ENCODE data around the gene LARP4B. TPM values are rescaled to one million over a fixed set of nuclear protein-coding genes. Genes with fewer than 3 reads are reported as not detected.

LARP4B gene
- total and polyA plus RNA-seq, 2 of the 13 experiments (the other 11 are each of a cell fraction or from before 2014, with no cell fraction given), result 19.5 to 30.2 TPM

GRCh38 chr10:855079-855478 is 76.4 kb downstream of the LARP4B start:
- Histone ChIP-seq H3K4me2 (ENCODE audit: low read depth, low read length) (no peak overlapping the region), H3K36me3 (replicated peaks in 1 of 2; ENCODE audit: control insufficient read depth in 1 of 2, insufficient read depth in 2 of 2, low read length in 2 of 2) (peaks cover 9 to 66% of the 10 kb centered on the region in 2 experiments), H3K79me2 (ENCODE audit: insufficient read depth, low read length) (peaks cover 27% of the 10 kb centered on the region), H4K20me1 (ENCODE audit: insufficient read depth, low read length) (no peaks in the 10 kb centered on the region; the same call in 1 of the 2 replicates), H3K4me1 (ENCODE audit: insufficient read depth, low read length) (peaks cover 12% of the 10 kb centered on the region), H2AFZ (ENCODE audit: low read length) (no peak overlapping the region), H3K27me3 (ENCODE audit: control insufficient read depth in 1 of 2, insufficient read depth in 2 of 2, low read length in 2 of 2) (no peaks in the 10 kb centered on the region), H3K9me3 (ENCODE audit: low read length) (no peaks in the 10 kb centered on the region), H3K27ac (ENCODE audit: extremely low read length, insufficient read depth, low read length) (no peak overlapping the region), H3K9ac (ENCODE audit: insufficient read depth, low read depth, low read length) (no peak overlapping the region), H3K4me3 (replicated peaks in 1 of 3; ENCODE audit: insufficient read depth in 1 of 3, low read depth in 2 of 3, low read length in 3 of 3) (no peak overlapping the region)
- intact Hi-C loops (cut with micrococcal nuclease; ENCODE audit: unreplicated experiment) (no loop called here), in situ Hi-C loops (cut with HindIII; ENCODE audit: extremely low pct_ligation_motif_present, low pct_unique_long_range_greater_than_20kb) (no loop called here)
- DNase-seq (ENCODE audit: low spot score) (no peak), ATAC-seq (no peak), FAIRE-seq (no peak)
- ChIA-PET CTCF (ENCODE audit: low intra/inter-chr PET ratio, low total read pairs) (no interaction called here), POLR2A (no interaction called here)
- no peak for TF ChIP-seq THYN1 (CRISPR knock-in tag; IDR thresholded peaks at IDR 0.05; ENCODE audit: borderline replicate concordance, low read depth)
- BruUV-seq (replicated peaks), result no TSS peak
- whole genome bisulfite sequencing (ENCODE audit: low lambda C conversion rate), result 97% methylated on average over 1 of the region's 1 CpG

- H3K4me1 ChIP-seq (ENCODE audit: insufficient read depth, low read length), result peaks cover 12% of the 10 kb centered on the region
- no peak for ATAC-seq
- no peak overlapping the region for H3K4me2 ChIP-seq (ENCODE audit: low read depth, low read length)
- no peak for FAIRE-seq
- intact Hi-C loops (cut with micrococcal nuclease; ENCODE audit: unreplicated experiment), result no loop called here
- no peak overlapping the region for H2AFZ ChIP-seq (ENCODE audit: low read length)
- H3K9me3 ChIP-seq (ENCODE audit: low read length), result no peaks in the 10 kb centered on the region
- in situ Hi-C loops (cut with HindIII; ENCODE audit: extremely low pct_ligation_motif_present, low pct_unique_long_range_greater_than_20kb), result no loop called here
- no peak overlapping the region for H3K4me3 ChIP-seq (replicated peaks in 1 of 3; ENCODE audit: insufficient read depth in 1 of 3, low read depth in 2 of 3, low read length in 3 of 3)
- peaks cover 45% of the 10 kb centered on the region for H3K79me2 ChIP-seq (ENCODE audit: insufficient read depth, low read length)
- CTCF ChIA-PET (ENCODE audit: low intra/inter-chr PET ratio, low total read pairs), result no interaction called here
- no peaks in the 10 kb centered on the region for H3K27me3 ChIP-seq (ENCODE audit: control insufficient read depth in 1 of 2, insufficient read depth in 2 of 2, low read length in 2 of 2)
- no peak overlapping the region for H3K27ac ChIP-seq (ENCODE audit: extremely low read length, insufficient read depth, low read length)
- peaks cover 11% of the 10 kb centered on the region; the same call in 1 of the 2 replicates for H4K20me1 ChIP-seq (ENCODE audit: insufficient read depth, low read length)
- H3K36me3 ChIP-seq (replicated peaks in 1 of 2; ENCODE audit: control insufficient read depth in 1 of 2, insufficient read depth in 2 of 2, low read length in 2 of 2), result peaks cover 12 to 55% of the 10 kb centered on the region in 2 experiments
- no TSS peak for BruUV-seq (replicated peaks)
- DNase-seq (ENCODE audit: low spot score), result no peak
- no peak overlapping the region for H3K9ac ChIP-seq (ENCODE audit: insufficient read depth, low read depth, low read length)
- POLR2A ChIA-PET, result no interaction called here
- no peak for TF ChIP-seq CHCHD3 (CRISPR knock-in tag; IDR thresholded peaks at IDR 0.05)
- no peak for TF ChIP-seq ZNF18 (CRISPR knock-in tag; IDR thresholded peaks at IDR 0.05; ENCODE audit: insufficient replicate concordance)
- TF ChIP-seq ZSCAN25 (CRISPR knock-in tag; IDR thresholded peaks at IDR 0.05), result no peak
- no peak for TF ChIP-seq NCOA2 (CRISPR knock-in tag; IDR thresholded peaks at IDR 0.05)
- TF ChIP-seq ZHX1 (CRISPR knock-in tag; IDR thresholded peaks at IDR 0.05; ENCODE audit: low read depth), result no peak
- no peak for TF ChIP-seq ZC3H13 (CRISPR knock-in tag; IDR thresholded peaks at IDR 0.05)
- no peak for TF ChIP-seq HMG20B (CRISPR knock-in tag; conservative IDR thresholded peaks at IDR 0.05)
- TF ChIP-seq LCORL (IDR thresholded peaks at IDR 0.05), result no peak
- TF ChIP-seq LCORL (CRISPR knock-in tag; IDR thresholded peaks at IDR 0.05), result no peak
Observed at GRCh38 chr10:853017-853416, 78.5 kb downstream of the LARP4B start.
